GM13976 (cell line): Measurements from ENCODE around the gene ADAMTS6.

Source experiments
- DNase-seq: peaks from one replicate; pipeline ENCODE4 v3.0.0; 2012; ENCODE audit warnings: low spot score
- CTCF ChIP-seq: IDR thresholded peaks from 2 replicates; pipeline ENCODE4 v1.5.1; 2012; ENCODE audit warnings: borderline replicate concordance, mild to moderate bottlenecking; ENCODE audit not compliant: insufficient read depth; ENCODE audit errors: extremely low read depth, missing control alignments, control extremely low read depth
- in situ Hi-C: fragments of 300-500 bp; cut with MboI; formaldehyde crosslinking; loops from one replicate; pipeline ENCODE4 v1.12.0; 2022; ENCODE audit warnings: low sequenced_read_pairs, mixed read lengths, inconsistent platforms; ENCODE audit not compliant: unreplicated experiment

Gene ADAMTS6

GRCh38 chr5:65204966-65205365 is 276.8 kb downstream of the ADAMTS6 start:
- DNase-seq = no peak
- in situ Hi-C loops = no loop called here
- no peak for TF ChIP-seq CTCF

- TF ChIP-seq CTCF = no peak
- in situ Hi-C loops = no loop called here
- no peak for DNase-seq
Measured at GRCh38 chr5:65203746-65204145, 278.0 kb downstream of the ADAMTS6 start.

GRCh38 chr5:65199993-65200675 is 281.6 kb downstream of the ADAMTS6 start:
- DNase-seq = no peak
- in situ Hi-C loops = no loop called here
- TF ChIP-seq CTCF = no peak

- in situ Hi-C loops = no loop called here
- TF ChIP-seq CTCF = no peak
- DNase-seq = no peak
Measured at GRCh38 chr5:65198456-65199120, 283.1 kb downstream of the ADAMTS6 start.

- no peak for TF ChIP-seq CTCF
- in situ Hi-C loops = no loop called here
- no peak for DNase-seq
Measured at GRCh38 chr5:65197531-65198455, 283.9 kb downstream of the ADAMTS6 start.

GRCh38 chr5:65194871-65195270 is 286.8 kb downstream of the ADAMTS6 start:
- in situ Hi-C loops = no loop called here
- no peak for TF ChIP-seq CTCF
- no peak for DNase-seq
